Superior temporal gyrus (tissue), 1 donor: ENCODE data around the gene POLR2L.

Source experiments
- DNase-seq: peaks from one replicate; pipeline ENCODE4 v3.0.0-alpha.2; 2016; ENCODE audit errors: extremely low spot score

The POLR2L gene

GRCh38 chr11:826836-827145 lies 15.5 kb downstream of the POLR2L start:
- DNase-seq = no peak

GRCh38 chr11:826227-826621 lies 16.1 kb downstream of the POLR2L start:
- DNase-seq = no peak

DNA sequence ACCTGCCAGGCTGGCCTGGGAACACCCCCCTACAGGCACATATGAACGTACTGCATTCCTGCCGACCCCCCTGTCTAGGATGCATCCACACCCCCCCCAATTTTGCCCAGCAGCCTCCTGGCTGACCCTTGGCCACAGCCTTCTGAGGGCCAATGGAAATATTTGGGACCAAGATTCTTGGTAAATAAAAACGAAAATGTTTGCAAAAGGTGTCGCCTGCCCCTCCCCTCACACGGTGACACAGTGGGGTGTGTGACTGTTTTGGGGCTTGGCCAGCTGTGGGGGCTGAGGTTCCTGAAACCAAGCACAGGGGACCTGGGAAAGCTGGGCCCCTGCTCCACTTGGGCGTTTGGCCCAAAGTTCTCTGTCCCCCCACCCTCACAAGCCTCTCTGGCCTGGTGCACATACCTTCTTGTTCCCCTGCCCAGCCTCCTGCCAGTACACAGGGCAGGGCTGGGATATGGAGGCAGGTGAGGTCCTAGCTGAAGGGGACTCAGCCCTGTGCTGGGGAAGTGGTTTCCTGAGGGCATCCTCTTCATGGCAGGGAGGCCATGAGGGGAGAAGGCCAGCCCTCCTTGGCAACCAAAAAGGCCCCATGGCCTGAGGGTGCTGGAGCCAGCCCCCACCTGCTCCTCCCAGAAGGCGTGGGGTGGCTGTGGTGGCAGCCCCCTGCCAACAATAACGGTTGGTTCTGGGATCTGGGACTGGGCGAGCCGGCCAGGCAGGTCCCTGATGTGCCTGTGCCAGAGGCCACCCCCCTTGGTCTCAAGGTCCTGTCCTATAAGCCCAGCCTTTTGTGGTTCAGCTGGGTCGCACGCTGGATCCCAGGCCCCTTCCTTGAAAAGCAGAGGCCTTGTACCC lies 16.7 kb downstream of the POLR2L start:
- no peak for DNase-seq

GRCh38 chr11:824942-825341 lies 17.4 kb downstream of the POLR2L start:
- no peak for DNase-seq

- peak; percentile 50 for DNase-seq
These were observed 17.9 kb downstream of the POLR2L start for GRCh38 chr11:824292-824880.

- DNase-seq = no peak
These were observed 18.7 kb downstream of the POLR2L start for GRCh38 chr11:823441-824291.

GRCh38 chr11:821512-822371 lies 20.6 kb downstream of the POLR2L start:
- DNase-seq = no peak

GRCh38 chr11:820655-821511 lies 21.4 kb downstream of the POLR2L start:
- no peak for DNase-seq

DNA sequence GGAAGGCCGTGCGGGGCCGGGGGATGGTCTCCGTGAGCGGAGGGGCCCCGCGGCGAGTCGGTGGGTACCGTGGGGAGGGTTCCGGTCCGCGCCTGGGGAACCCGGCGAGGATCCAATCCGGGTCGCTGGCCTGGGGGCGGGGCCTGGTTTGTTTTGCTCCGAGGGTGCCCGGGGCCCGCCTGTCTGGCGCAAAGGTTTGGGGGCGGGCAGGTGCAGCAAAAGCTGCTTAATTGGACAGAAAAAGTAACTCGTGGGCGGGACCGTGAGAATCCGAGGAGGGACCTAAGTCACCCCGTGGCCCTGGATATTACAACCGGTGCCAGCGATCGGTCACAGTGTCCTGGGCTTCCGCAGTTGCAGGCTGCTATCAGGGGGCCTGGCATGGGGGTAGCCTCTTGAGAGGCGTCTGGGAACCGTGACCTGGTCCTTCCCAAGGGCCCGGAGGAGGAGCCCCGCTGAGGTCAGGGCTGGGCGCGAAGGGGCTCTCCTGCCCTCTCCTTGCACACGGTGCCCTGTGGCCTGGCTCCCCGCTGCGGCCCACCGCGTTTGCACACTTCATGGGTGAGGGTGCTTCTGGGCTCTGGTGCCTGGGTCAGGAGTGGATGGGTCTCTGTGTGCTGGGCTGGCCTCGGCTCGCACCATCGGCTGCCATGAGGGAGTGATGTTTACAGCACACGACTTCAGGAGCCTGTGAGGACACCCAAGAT lies 22.2 kb downstream of the POLR2L start:
- DNase-seq = peak; percentile 25

DNA sequence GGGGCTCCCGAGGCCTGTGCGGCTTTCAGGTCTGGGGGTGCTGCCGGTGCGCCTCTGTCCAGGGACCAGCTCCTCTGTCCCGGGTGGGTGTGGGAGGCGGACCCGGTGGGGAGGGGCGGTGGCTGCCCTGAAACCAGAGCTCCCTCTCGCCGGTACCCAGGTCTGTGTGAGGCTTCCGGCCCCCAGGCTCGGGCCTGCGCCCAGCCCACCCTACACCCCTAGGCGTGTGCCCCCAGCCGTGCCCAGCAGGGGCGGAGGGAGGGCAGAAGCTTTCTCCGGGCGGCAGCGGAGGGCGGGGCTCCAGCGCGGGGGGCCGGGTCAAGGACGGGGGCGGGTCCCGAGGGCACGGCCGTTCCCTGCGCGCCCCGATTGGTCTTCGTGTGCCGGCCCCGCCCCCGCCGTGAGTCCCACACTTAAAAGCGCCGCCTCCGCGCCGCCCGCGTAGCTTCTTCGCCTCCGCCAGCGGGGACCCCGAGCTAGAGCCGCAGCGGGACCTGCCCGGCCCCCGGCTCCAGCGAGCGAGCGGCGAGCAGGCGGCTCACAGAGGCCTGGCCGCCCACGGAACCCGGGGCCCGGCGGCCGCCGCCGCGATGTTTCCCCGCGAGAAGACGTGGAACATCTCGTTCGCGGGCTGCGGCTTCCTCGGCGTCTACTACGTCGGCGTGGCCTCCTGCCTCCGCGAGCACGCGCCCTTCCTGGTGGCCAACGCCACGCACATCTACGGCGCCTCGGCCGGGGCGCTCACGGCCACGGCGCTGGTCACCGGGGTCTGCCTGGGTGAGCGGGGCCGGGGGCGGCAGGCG lies 23.0 kb downstream of the POLR2L start:
- DNase-seq = peak; percentile 90

DNA sequence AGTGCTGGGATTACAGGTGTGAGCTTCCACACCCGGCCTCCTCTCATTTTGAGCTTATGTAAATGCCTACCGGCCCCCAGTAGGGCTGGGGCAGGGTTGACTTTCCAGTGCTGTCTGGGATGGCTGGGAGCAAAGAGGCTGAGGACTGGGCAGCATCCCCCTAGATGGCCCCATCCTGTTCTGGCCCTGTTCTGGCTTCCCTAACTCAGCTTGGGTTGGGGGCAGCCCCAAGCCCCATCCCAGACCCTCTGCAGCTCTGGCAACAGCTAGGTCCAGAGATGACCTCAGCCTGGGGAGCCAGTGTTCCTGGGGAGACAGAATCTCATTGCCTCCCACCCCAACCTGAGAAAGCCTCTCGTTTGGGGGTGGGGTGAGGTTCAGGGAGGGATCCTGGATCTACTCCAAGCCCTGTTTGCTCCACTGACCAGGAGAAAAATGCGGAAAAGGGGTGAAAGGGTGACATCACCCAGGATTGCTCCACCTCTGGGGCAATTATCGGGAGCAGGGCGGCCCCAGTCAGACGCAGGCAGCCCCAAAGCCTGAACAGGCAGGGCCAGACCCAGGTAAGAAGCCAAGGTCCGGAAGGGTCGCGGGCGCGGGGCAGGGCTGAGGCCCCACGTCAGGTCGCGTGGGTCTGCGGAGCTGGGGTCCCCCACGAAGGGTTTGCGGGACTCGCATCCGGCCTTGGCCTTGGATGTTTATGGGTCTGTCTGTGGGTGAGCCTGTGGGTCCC lies 23.8 kb downstream of the POLR2L start, which contains the start of gene PNPLA2:
Gene PNPLA2, plus strand, starts transcription at position 519 of the 733 bp plus-strand sequence. CDS start 805 bp downstream, outside the sequence.
- no peak for DNase-seq

- DNase-seq = no peak
These were observed 25.9 kb downstream of the POLR2L start for GRCh38 chr11:816433-816779.

DNA sequence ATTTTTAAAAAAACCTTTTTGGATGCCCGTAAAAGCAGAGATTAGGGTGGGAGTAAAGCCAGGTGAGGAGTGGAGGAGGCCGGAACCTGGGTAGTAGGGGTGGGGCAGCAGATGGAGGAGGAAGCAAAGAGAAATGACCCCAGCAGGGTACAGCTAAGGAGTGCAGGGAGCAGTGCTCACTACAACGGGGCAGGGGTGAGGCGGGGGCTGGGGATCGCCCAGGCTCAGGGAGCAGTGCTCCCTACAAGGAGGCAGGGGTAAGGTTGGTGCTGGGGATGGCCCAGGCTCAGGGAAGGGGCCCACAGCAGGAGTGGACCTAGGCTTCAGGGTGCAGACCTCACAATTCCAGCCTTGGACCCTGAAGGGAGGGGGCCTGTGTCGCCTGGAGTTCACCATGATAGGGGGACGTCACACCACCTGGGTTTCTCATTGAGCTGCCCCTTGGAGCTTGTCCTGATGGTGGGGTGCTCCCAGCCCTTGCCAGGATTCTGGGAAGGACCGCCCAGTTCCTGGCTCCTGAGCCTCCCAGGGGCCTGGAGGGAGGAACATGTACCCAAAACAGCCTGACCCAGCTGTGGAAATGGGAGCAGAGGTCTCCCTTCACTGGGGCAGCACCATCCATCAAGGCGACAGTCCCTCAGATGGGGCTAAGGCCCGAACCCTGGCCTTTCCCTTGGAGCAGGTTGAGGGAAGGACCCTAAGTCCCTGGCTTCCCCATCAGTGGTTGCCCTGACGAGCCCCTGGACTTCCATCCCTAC lies 26.5 kb downstream of the POLR2L start:
- no peak for DNase-seq

GRCh38 chr11:813456-814096 lies 28.8 kb downstream of the POLR2L start:
- DNase-seq = no peak

- no peak for DNase-seq
These were observed 29.3 kb downstream of the POLR2L start for GRCh38 chr11:813072-813455.

GRCh38 chr11:812390-812789 lies 29.9 kb downstream of the POLR2L start:
- no peak for DNase-seq
